ENCODE data around the gene NOS2.
"Not testable (repeated sequence)": the region's sequence is repeated elsewhere in the genome, so short reads cannot be mapped to it uniquely, and the experiment has no call there.

- TF ChIP-seq POLR2A (IDR thresholded peaks at IDR 0.05; ENCODE audit: low read depth, low read length); PAX5 (IDR thresholded peaks at IDR 0.05; ENCODE audit: insufficient read depth, low read length, severe bottlenecking); POLR2AphosphoS5 (IDR thresholded peaks at IDR 0.05; ENCODE audit: low read depth, low read length); TAF1 (IDR thresholded peaks at IDR 0.05; ENCODE audit: low read depth, low read length); POU2F2 (IDR thresholded peaks at IDR 0.05; ENCODE audit: low read depth, low read length); SPI1 (IDR thresholded peaks at IDR 0.05; ENCODE audit: low read depth, low read length): not testable (repeated sequence)
Measured at GRCh38 chr17:27749562-27750150, 50.7 kb downstream of the NOS2 start.
